GM23248 (cell line): ENCODE data around the gene USP12.

Source experiments
- EZH2 ChIP-seq: fragments of 200-600 bp; sonication (generic); IDR thresholded peaks from 2 replicates; pipeline ENCODE4 v1.6.1; 2018; ENCODE audit warnings: antibody characterized with exemption, mild to moderate bottlenecking; ENCODE audit not compliant: insufficient read depth, poor library complexity, severe bottlenecking
- EZH2phosphoT487 ChIP-seq: fragments of 200-600 bp; sonication (generic); IDR thresholded peaks from 2 replicates; pipeline ENCODE4 v1.6.1; 2018; ENCODE audit warnings: antibody characterized with exemption, moderate library complexity, mild to moderate bottlenecking, low read depth; ENCODE audit not compliant: insufficient read depth

DNA sequence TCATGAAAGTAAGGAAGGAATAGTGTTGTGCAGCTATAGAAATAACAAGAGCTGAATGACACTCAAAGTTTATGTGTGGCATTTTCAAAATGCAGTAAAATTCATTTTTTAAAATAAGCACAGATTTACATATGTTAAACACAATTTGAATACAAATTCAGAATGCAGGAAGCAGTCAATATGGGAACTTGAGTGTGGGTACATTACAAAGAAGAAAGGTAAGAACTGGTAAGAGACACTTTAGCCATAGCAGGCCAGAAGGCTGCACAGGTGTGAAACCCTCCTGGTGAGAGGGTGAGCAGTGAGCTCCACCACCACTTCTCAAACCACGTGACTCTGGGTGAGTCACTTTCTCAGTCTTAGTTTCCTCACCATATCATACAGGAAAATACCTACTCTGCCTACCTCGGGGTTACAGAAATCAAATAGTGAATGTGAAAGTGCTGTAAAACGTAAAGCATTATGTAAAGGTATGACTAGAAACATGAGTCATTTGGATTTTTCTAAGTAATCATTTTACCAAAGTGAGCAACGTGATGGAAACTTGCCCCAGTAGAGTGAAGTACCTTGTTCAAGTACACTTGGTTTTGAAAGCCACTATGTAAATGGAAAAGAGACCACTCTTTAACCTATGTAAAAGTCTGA lies 40.5 kb downstream of the USP12 start:
- TF ChIP-seq EZH2: no peak
- TF ChIP-seq EZH2phosphoT487: no peak
